HepG2 (cell line): ENCODE data around the gene EFNA2. TPM values are rescaled to one million over a fixed set of nuclear protein-coding genes. Genes with fewer than 3 reads are reported as not detected.

Source experiments
- ATAC-seq: fragments of 200-7000 bp; cut with Tn5 transposase; 3 replicates; pipeline ENCODE4 v1.9.1; 2020; ENCODE audit warnings: mild to moderate bottlenecking, moderate library complexity
- BruUV-seq: library from RNA; stranded (reverse); fragments of 400-500 nt; replicated peaks from 2 replicates; lab custom pipeline; 2021; lab: Mats Ljungman, UMichigan
- CTCF ChIA-PET: fragments of 300-600 bp; formaldehyde crosslinking; extraction: SDS; loops from one replicate; lab custom pipeline; 2021; ENCODE audit warnings: low total read pairs, inconsistent platforms, low intra/inter-chr PET ratio; lab: Yijun Ruan, JAX
- POLR2A ChIA-PET: fragments of 350-600 bp; sonication (Branson Sonifier 250); formaldehyde crosslinking; loops from one replicate; lab custom pipeline; 2020; ENCODE audit warnings: antibody characterized with exemption, inconsistent platforms; lab: Yijun Ruan, JAX
- DNase-seq: peaks from one replicate; pipeline ENCODE4 v3.0.0-alpha.2; 2015; ENCODE audit warnings: low spot score
- FAIRE-seq: peaks from 3 replicates; lab custom pipeline; 2011; peaks lifted over from hg19 to GRCh38; lab: Jason Lieb, UNC
- H2AFZ ChIP-seq: one replicate; pipeline ENCODE4 v1.6.1; 2011; ENCODE audit warnings: low read length, inconsistent platforms
- H3K27ac ChIP-seq: fragments of 300-600 bp; 3 replicates; pipeline ENCODE4 v1.8.0; 2011; ENCODE audit warnings: mixed run types, mild to moderate bottlenecking, mixed read lengths, low read length, inconsistent platforms; ENCODE audit not compliant: insufficient read depth; ENCODE audit errors: extremely low read length
- H3K27me3 ChIP-seq, 2 experiments: fragments of 200-600 bp in 1 of 2; 2 replicates in 1 of 2; 3 replicates in 1 of 2; pipeline versions ENCODE4 v1.6.0 to v1.8.0; 2011; ENCODE audit warnings: low read length in 2 of 2, mild to moderate bottlenecking in 2 of 2, moderate library complexity in 2 of 2, inconsistent platforms in 1 of 2; ENCODE audit not compliant: insufficient read depth in 2 of 2, control insufficient read depth in 1 of 2
- H3K36me3 ChIP-seq, 2 experiments: fragments of 200-600 bp in 1 of 2; replicated peaks in 1 of 2; 2 replicates in 1 of 2; 3 replicates in 1 of 2; pipeline versions ENCODE4 v1.5.1 to v1.8.0; 2011; ENCODE audit warnings: low read length in 2 of 2, inconsistent platforms in 1 of 2; ENCODE audit not compliant: insufficient read depth in 2 of 2, control insufficient read depth in 1 of 2
- H3K4me1 ChIP-seq: 2 replicates; pipeline ENCODE4 v1.5.1; 2012; ENCODE audit warnings: low read length, inconsistent platforms; ENCODE audit not compliant: insufficient read depth
- H3K4me2 ChIP-seq: 2 replicates; pipeline ENCODE4 v1.6.0; 2011; ENCODE audit warnings: low read depth, low read length, inconsistent platforms
- H3K4me3 ChIP-seq, 3 experiments: fragments of 200-600 bp in 1 of 3; sonication (generic), shearing (Covaris generic) in 1 of 3; replicated peaks in 1 of 3; 2 replicates each; pipeline ENCODE4 v1.5.1; 2011 to 2016; ENCODE audit warnings: low read length in 3 of 3, inconsistent platforms in 2 of 3, low read depth in 2 of 3, mild to moderate bottlenecking in 2 of 3, control low read depth in 1 of 3, mixed read lengths in 1 of 3; ENCODE audit not compliant: insufficient read depth in 1 of 3
- H3K79me2 ChIP-seq: one replicate; pipeline ENCODE4 v1.6.1; 2011; ENCODE audit warnings: low read length, inconsistent platforms; ENCODE audit not compliant: insufficient read depth
- H3K9ac ChIP-seq: 2 replicates; pipeline ENCODE4 v1.6.0; 2011; ENCODE audit warnings: mild to moderate bottlenecking, low read depth, low read length, inconsistent platforms; ENCODE audit not compliant: insufficient read depth
- H3K9me3 ChIP-seq: 2 replicates; pipeline ENCODE4 v1.5.1; 2012; ENCODE audit warnings: mild to moderate bottlenecking, low read length
- H4K20me1 ChIP-seq: 2 replicates; pipeline ENCODE4 v1.6.0; 2011; ENCODE audit warnings: inconsistent platforms, mild to moderate bottlenecking, low read length, moderate library complexity; ENCODE audit not compliant: insufficient read depth
- BRD4 ChIP-seq: sonication (generic); formaldehyde crosslinking; IDR thresholded peaks from 2 replicates; pipeline ENCODE4 v1.4.0; 2020; ENCODE audit warnings: missing genetic modification reagents
- E2F5 ChIP-seq: sonication (generic); formaldehyde crosslinking; conservative IDR thresholded peaks from 2 replicates; pipeline ENCODE4 v1.4.0; 2020; ENCODE audit warnings: missing genetic modification reagents
- GLI4 ChIP-seq: sonication (generic); formaldehyde crosslinking; IDR thresholded peaks from 2 replicates; pipeline ENCODE4 v1.5.1; 2020; ENCODE audit warnings: missing genetic modification reagents, mild to moderate bottlenecking, moderate library complexity, borderline replicate concordance
- NFE2L2 ChIP-seq: fragments of 150-350 bp; IDR thresholded peaks from 2 replicates; pipeline ENCODE4 v1.6.1; 2014; ENCODE audit warnings: low read length
- SNAI1 ChIP-seq: sonication (generic); formaldehyde crosslinking; IDR thresholded peaks from 2 replicates; pipeline ENCODE4 v1.5.0; 2020; ENCODE audit warnings: mild to moderate bottlenecking, missing genetic modification reagents, borderline replicate concordance
- SNAPC2 ChIP-seq: sonication (generic); formaldehyde crosslinking; IDR thresholded peaks from 2 replicates; pipeline ENCODE4 v1.8.1; 2022; ENCODE audit warnings: mild to moderate bottlenecking, missing genetic modification reagents
- SOX6 ChIP-seq, 2 experiments: fragments of 450-650 bp in 1 of 2; sonication (generic) in 1 of 2; formaldehyde crosslinking in 1 of 2; IDR thresholded peaks; 2 replicates each; pipeline versions ENCODE4 v1.4.0 to v1.6.1; 2017 to 2020; ENCODE audit warnings: antibody characterized with exemption in 1 of 2, mild to moderate bottlenecking in 1 of 2, missing genetic modification reagents in 1 of 2
- SP4 ChIP-seq: sonication (generic); formaldehyde crosslinking; IDR thresholded peaks from 2 replicates; pipeline ENCODE4 v1.8.1; 2023; ENCODE audit warnings: mild to moderate bottlenecking, missing genetic modification reagents
- TBX3 ChIP-seq: fragments of 450-650 bp; IDR thresholded peaks from 2 replicates; pipeline ENCODE4 v1.6.1; 2017; ENCODE audit warnings: antibody characterized with exemption, mild to moderate bottlenecking, inconsistent platforms, borderline replicate concordance
- ZBTB43 ChIP-seq: sonication (generic); formaldehyde crosslinking; conservative IDR thresholded peaks from 2 replicates; pipeline ENCODE4 v1.4.0; 2020; ENCODE audit warnings: missing genetic modification reagents
- ZFX ChIP-seq: sonication (generic); formaldehyde crosslinking; IDR thresholded peaks from 2 replicates; pipeline ENCODE4 v1.4.0; 2020; ENCODE audit warnings: mild to moderate bottlenecking, low read depth, missing genetic modification reagents, moderate library complexity
- ZNF343 ChIP-seq: sonication (generic); formaldehyde crosslinking; IDR thresholded peaks from 2 replicates; pipeline ENCODE4 v1.4.0; 2020; ENCODE audit warnings: mild to moderate bottlenecking, missing genetic modification reagents
- ZNF383 ChIP-seq: sonication (generic); formaldehyde crosslinking; IDR thresholded peaks from 2 replicates; pipeline ENCODE4 v1.4.0; 2020; ENCODE audit warnings: missing genetic modification reagents, mild to moderate bottlenecking, borderline replicate concordance
- ZNF44 ChIP-seq: sonication (generic); formaldehyde crosslinking; IDR thresholded peaks from 2 replicates; pipeline ENCODE4 v1.5.1; 2020; ENCODE audit warnings: mild to moderate bottlenecking, missing genetic modification reagents
- ZNF501 ChIP-seq: sonication (generic); formaldehyde crosslinking; IDR thresholded peaks from 2 replicates; pipeline ENCODE4 v1.5.1; 2020; ENCODE audit warnings: mild to moderate bottlenecking, moderate library complexity, missing genetic modification reagents
- ZNF773 ChIP-seq: sonication (generic); formaldehyde crosslinking; IDR thresholded peaks from 2 replicates; pipeline ENCODE4 v1.4.0; 2020; ENCODE audit warnings: missing genetic modification reagents, borderline replicate concordance
- ZNF839 ChIP-seq: sonication (generic); formaldehyde crosslinking; IDR thresholded peaks from 2 replicates; pipeline ENCODE4 v1.4.0; 2020; ENCODE audit warnings: missing genetic modification reagents, mild to moderate bottlenecking, borderline replicate concordance
- WGBS: methylation state at CpG from one replicate; pipeline ENCODE4 v1.1.6; 2017; ENCODE audit warnings: low lambda C conversion rate; 5-methylcytosine and 5-hydroxymethylcytosine counted together
- in situ Hi-C: cut with HindIII; loops from 2 replicates; pipeline ENCODE4 v1.10.0; 2017; ENCODE audit warnings: low pct_unique_long_range_greater_than_20kb; ENCODE audit not compliant: extremely low pct_ligation_motif_present
- intact Hi-C: fragments of 100-400 bp; cut with micrococcal nuclease; formaldehyde crosslinking; loops from one replicate; pipeline ENCODE4 v1.10.0; 2022; ENCODE audit not compliant: unreplicated experiment
- polyA plus RNA-seq, 8 experiments: library from polyadenylated mRNA; depleted of rRNA in 3 of 8; stranded (reverse) in 7 of 8; unstranded in 1 of 8; fragments of >200 nt; fragmentation: Illumina TruSeq in 4 of 8; extraction: Trizol in 4 of 8; gene quantifications; 2 replicates each; pipeline versions ENCODE4 v1.2.1 to v1.2.3, GENCODE V29; 2011 to 2016; ENCODE audit warnings: low read depth in 4 of 8, missing spikeins in 1 of 8, mixed read lengths in 1 of 8; ENCODE audit not compliant: insufficient read depth in 1 of 8
- total RNA-seq, 5 experiments: library from RNA; depleted of rRNA; stranded (reverse); fragments of >200 nt; fragmentation: Illumina TruSeq; extraction: Trizol; gene quantifications; 2 replicates each; pipeline ENCODE4 v1.2.3, GENCODE V29; 2016; ENCODE audit warnings: low read depth in 1 of 5
- TF ChIP-seq, protein P1 (sequence below): sonication (generic); formaldehyde crosslinking; IDR thresholded peaks from 2 replicates; pipeline ENCODE4 v1.5.1; 2020; ENCODE audit warnings: missing genetic modification reagents, mild to moderate bottlenecking, borderline replicate concordance

EFNA2 gene
- total and polyA plus RNA-seq, 2 of the 13 experiments (the other 11 are each of a cell fraction or from before 2014, with no cell fraction given) = 6.0 to 9.9 TPM

- no peak; the same call in 1 of the 3 replicates for ATAC-seq
- H2AFZ ChIP-seq = no peak overlapping the region
- peak overlapping the region; percentile 81 for H3K4me2 ChIP-seq
- no peaks in the 10 kb centered on the region for H4K20me1 ChIP-seq
- BruUV-seq = TSS peak; percentile 60
- H3K79me2 ChIP-seq = peaks cover 22% of the 10 kb centered on the region
- no peaks in the 10 kb centered on the region; a peak in 1 of 5 replicates for H3K36me3 ChIP-seq
- peaks cover 52% of the 10 kb centered on the region for H3K4me1 ChIP-seq
- H3K4me3 ChIP-seq = peak overlapping the region; percentile 42 to 66 (median 46); a peak in 5 of 6 replicates
- FAIRE-seq = no peak
- DNase-seq = peak; percentile 62
- ChIA-PET POLR2A (interaction anchor here (1.0 to 10.1 kb wide), 7 partner anchors 8 to 127 kb away, joined by 3 to 469 read pairs (median 6); partner anchors contain the start of gene CIRBP), CTCF (interaction anchor here (0.9 to 2.2 kb wide), 3 partner anchors 17 to 22 kb away, joined by 3 to 17 read pairs (median 4); no protein-coding TSS in a partner anchor)
- in situ Hi-C loops (loop anchor here (5.0 kb wide), 1 partner anchor 37 kb away; the partner anchor contains the start of gene FAM174C), intact Hi-C loops (no loop called here)
- H3K9me3 ChIP-seq = no peaks in the 10 kb centered on the region
- peak overlapping the region; percentile 61 for H3K9ac ChIP-seq
- H3K27me3 ChIP-seq = no peaks in the 10 kb centered on the region
- peak overlapping the region; percentile 21 for H3K27ac ChIP-seq
- WGBS = 5% methylated on average over 25 of the region's 84 CpGs
- TF ChIP-seq SNAPC2 (CRISPR knock-in tag) (no peak), SOX6 (IDR thresholded peaks at IDR 0.05) (no peak), SOX6 (CRISPR knock-in tag; IDR thresholded peaks at IDR 0.05) (no peak), ZNF343 (no peak), ZNF773 (CRISPR knock-in tag) (no peak), TBX3 (no peak), ZBTB43 (CRISPR knock-in tag) (no peak), ZNF501 (no peak), SNAI1 (CRISPR knock-in tag) (no peak), ZNF383 (no peak), ZFX (CRISPR knock-in tag) (peak; percentile 47; the same call in 1 of the 2 replicates), E2F5 (no peak), GLI4 (CRISPR knock-in tag) (no peak), BRD4 (CRISPR knock-in tag) (no peak), ZNF44 (CRISPR knock-in tag) (no peak), ZNF839 (CRISPR knock-in tag) (no peak), SP4 (CRISPR knock-in tag) (peak; percentile 50; the same call in 1 of the 2 replicates), NFE2L2 (no peak)
- TF ChIP-seq, protein P1, sequence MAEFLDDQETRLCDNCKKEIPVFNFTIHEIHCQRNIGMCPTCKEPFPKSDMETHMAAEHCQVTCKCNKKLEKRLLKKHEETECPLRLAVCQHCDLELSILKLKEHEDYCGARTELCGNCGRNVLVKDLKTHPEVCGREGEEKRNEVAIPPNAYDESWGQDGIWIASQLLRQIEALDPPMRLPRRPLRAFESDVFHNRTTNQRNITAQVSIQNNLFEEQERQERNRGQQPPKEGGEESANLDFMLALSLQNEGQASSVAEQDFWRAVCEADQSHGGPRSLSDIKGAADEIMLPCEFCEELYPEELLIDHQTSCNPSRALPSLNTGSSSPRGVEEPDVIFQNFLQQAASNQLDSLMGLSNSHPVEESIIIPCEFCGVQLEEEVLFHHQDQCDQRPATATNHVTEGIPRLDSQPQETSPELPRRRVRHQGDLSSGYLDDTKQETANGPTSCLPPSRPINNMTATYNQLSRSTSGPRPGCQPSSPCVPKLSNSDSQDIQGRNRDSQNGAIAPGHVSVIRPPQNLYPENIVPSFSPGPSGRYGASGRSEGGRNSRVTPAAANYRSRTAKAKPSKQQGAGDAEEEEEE = no peak
Observed at GRCh38 chr19:1239796-1240737, 45.6 kb upstream of the EFNA2 start.
